HepG2 (cell line): ENCODE data around the gene DRAP1. TPM values are rescaled to one million over a fixed set of nuclear protein-coding genes. Genes with fewer than 3 reads are reported as not detected.

ENCODE experiments used
- ATF1 ChIP-seq: IDR thresholded peaks from 2 replicates; pipeline ENCODE4 v1.6.1; 2016; ENCODE audit warnings: mild to moderate bottlenecking, control low read depth
- ATF4 ChIP-seq, 2 experiments: fragments of 450-650 bp in 1 of 2; sonication (generic) in 1 of 2; formaldehyde crosslinking; IDR thresholded peaks; 2 replicates each; pipeline versions ENCODE4 v1.5.0 to v1.8.0; 2020 to 2022; ENCODE audit warnings: mild to moderate bottlenecking in 1 of 2, missing genetic modification reagents in 1 of 2
- CBFB ChIP-seq: sonication (generic); formaldehyde crosslinking; IDR thresholded peaks from 2 replicates; pipeline ENCODE4 v1.4.0; 2020; ENCODE audit warnings: missing genetic modification reagents
- CC2D1A ChIP-seq: sonication (generic); formaldehyde crosslinking; IDR thresholded peaks from 2 replicates; pipeline ENCODE4 v1.8.1; 2023; ENCODE audit warnings: mild to moderate bottlenecking, missing genetic modification reagents
- DRAP1 ChIP-seq: IDR thresholded peaks from 2 replicates; pipeline ENCODE4 v1.6.1; 2016; ENCODE audit warnings: missing genetic modification reagents, missing compliant biosample characterization
- HDAC6 ChIP-seq: fragments of 200-600 bp; sonication (generic); IDR thresholded peaks from 2 replicates; pipeline ENCODE4 v1.7.0; 2017; ENCODE audit warnings: mild to moderate bottlenecking, antibody characterized with exemption, low read length, low read depth
- HMG20B ChIP-seq: conservative IDR thresholded peaks from 2 replicates; pipeline ENCODE4 v1.6.1; 2016; ENCODE audit warnings: missing genetic modification reagents, missing compliant biosample characterization
- IRX3 ChIP-seq: sonication (generic); formaldehyde crosslinking; IDR thresholded peaks from 2 replicates; pipeline ENCODE4 v1.8.1; 2023; ENCODE audit warnings: mild to moderate bottlenecking, low read depth, missing genetic modification reagents, borderline replicate concordance
- MTA1 ChIP-seq: sonication (generic); formaldehyde crosslinking; IDR thresholded peaks from 2 replicates; pipeline ENCODE4 v1.4.0; 2020; ENCODE audit warnings: missing genetic modification reagents, mild to moderate bottlenecking, borderline replicate concordance
- RAD51 ChIP-seq: fragments of 450-650 bp; IDR thresholded peaks from 2 replicates; pipeline ENCODE4 v1.6.1; 2016; ENCODE audit warnings: borderline replicate concordance
- RBFOX2 ChIP-seq: fragments of 200-400 bp; formaldehyde crosslinking; IDR thresholded peaks from 2 replicates; pipeline ENCODE4 v1.6.1; 2017; ENCODE audit warnings: low read depth, mild to moderate bottlenecking, low read length
- SOX6 ChIP-seq, 2 experiments: fragments of 450-650 bp in 1 of 2; sonication (generic) in 1 of 2; formaldehyde crosslinking in 1 of 2; IDR thresholded peaks; 2 replicates each; pipeline versions ENCODE4 v1.4.0 to v1.6.1; 2017 to 2020; ENCODE audit warnings: antibody characterized with exemption in 1 of 2, mild to moderate bottlenecking in 1 of 2, missing genetic modification reagents in 1 of 2
- SRY ChIP-seq: sonication (generic); formaldehyde crosslinking; IDR thresholded peaks from 2 replicates; pipeline ENCODE4 v1.8.0; 2022; ENCODE audit warnings: mild to moderate bottlenecking, missing genetic modification reagents
- TFAP4 ChIP-seq: sonication (generic); IDR thresholded peaks from 2 replicates; pipeline ENCODE4 v1.6.1; 2016; ENCODE audit warnings: low read depth, borderline replicate concordance
- ZNF510 ChIP-seq: sonication (generic); formaldehyde crosslinking; IDR thresholded peaks from 2 replicates; pipeline ENCODE4 v1.4.0; 2020; ENCODE audit warnings: low read depth, mild to moderate bottlenecking, missing genetic modification reagents
- ZNF569 ChIP-seq: sonication (generic); formaldehyde crosslinking; IDR thresholded peaks from 2 replicates; pipeline ENCODE4 v1.5.0; 2020; ENCODE audit warnings: mild to moderate bottlenecking, missing genetic modification reagents, moderate library complexity, borderline replicate concordance
- ZNF776 ChIP-seq: sonication (generic); formaldehyde crosslinking; IDR thresholded peaks from 2 replicates; pipeline ENCODE4 v1.4.0; 2020; ENCODE audit warnings: mild to moderate bottlenecking, missing genetic modification reagents
- ZSCAN5A ChIP-seq: sonication (generic); formaldehyde crosslinking; IDR thresholded peaks from 2 replicates; pipeline ENCODE4 v1.8.0; 2022; ENCODE audit warnings: mild to moderate bottlenecking, missing genetic modification reagents, borderline replicate concordance
- polyA plus RNA-seq, 8 experiments: library from polyadenylated mRNA; depleted of rRNA in 3 of 8; stranded (reverse) in 7 of 8; unstranded in 1 of 8; fragments of >200 nt; fragmentation: Illumina TruSeq in 4 of 8; extraction: Trizol in 4 of 8; gene quantifications; 2 replicates each; pipeline versions ENCODE4 v1.2.1 to v1.2.3, GENCODE V29; 2011 to 2016; ENCODE audit warnings: low read depth in 4 of 8, missing spikeins in 1 of 8, mixed read lengths in 1 of 8; ENCODE audit not compliant: insufficient read depth in 1 of 8
- total RNA-seq, 5 experiments: library from RNA; depleted of rRNA; stranded (reverse); fragments of >200 nt; fragmentation: Illumina TruSeq; extraction: Trizol; gene quantifications; 2 replicates each; pipeline ENCODE4 v1.2.3, GENCODE V29; 2016; ENCODE audit warnings: low read depth in 1 of 5
- TF ChIP-seq, protein P1 (sequence below): sonication (generic); formaldehyde crosslinking; IDR thresholded peaks from 2 replicates; pipeline ENCODE4 v1.8.1; 2023; ENCODE audit warnings: missing genetic modification reagents, inconsistent platforms, borderline replicate concordance
- TF ChIP-seq, protein P2 (sequence below): sonication (generic); formaldehyde crosslinking; IDR thresholded peaks from 2 replicates; pipeline ENCODE4 v1.4.0; 2020; ENCODE audit warnings: missing genetic modification reagents, borderline replicate concordance

Gene DRAP1
- total and polyA plus RNA-seq, 2 of the 13 experiments (the other 11 are each of a cell fraction or from before 2014, with no cell fraction given), result 46.8 to 52.3 TPM

- TF ChIP-seq, protein P1, sequence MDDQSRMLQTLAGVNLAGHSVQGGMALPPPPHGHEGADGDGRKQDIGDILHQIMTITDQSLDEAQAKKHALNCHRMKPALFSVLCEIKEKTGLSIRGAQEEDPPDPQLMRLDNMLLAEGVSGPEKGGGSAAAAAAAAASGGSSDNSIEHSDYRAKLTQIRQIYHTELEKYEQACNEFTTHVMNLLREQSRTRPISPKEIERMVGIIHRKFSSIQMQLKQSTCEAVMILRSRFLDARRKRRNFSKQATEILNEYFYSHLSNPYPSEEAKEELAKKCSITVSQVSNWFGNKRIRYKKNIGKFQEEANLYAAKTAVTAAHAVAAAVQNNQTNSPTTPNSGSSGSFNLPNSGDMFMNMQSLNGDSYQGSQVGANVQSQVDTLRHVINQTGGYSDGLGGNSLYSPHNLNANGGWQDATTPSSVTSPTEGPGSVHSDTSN (CRISPR knock-in tag), result 0 out of 2 replicates have a peak, but pooled peaks have one; percentile 33
- no peak for TF ChIP-seq IRX3
- no peak for TF ChIP-seq MTA1 (CRISPR knock-in tag)
- no peak for TF ChIP-seq ZNF569
- peak in 1 of 2 experiments; percentile 26; a peak in 1 of 4 replicates for TF ChIP-seq ATF4 (CRISPR knock-in tag; IDR thresholded peaks at IDR 0.05)
- no peak for TF ChIP-seq SOX6 (IDR thresholded peaks at IDR 0.05)
- TF ChIP-seq SOX6 (CRISPR knock-in tag; IDR thresholded peaks at IDR 0.05), result peak; percentile 44; the same call in 1 of the 2 replicates
- no peak for TF ChIP-seq ZNF776 (CRISPR knock-in tag)
- TF ChIP-seq SRY, result 0 out of 2 replicates have a peak, but pooled peaks have one; percentile 38
- TF ChIP-seq CC2D1A, result no peak
- TF ChIP-seq, protein P2, sequence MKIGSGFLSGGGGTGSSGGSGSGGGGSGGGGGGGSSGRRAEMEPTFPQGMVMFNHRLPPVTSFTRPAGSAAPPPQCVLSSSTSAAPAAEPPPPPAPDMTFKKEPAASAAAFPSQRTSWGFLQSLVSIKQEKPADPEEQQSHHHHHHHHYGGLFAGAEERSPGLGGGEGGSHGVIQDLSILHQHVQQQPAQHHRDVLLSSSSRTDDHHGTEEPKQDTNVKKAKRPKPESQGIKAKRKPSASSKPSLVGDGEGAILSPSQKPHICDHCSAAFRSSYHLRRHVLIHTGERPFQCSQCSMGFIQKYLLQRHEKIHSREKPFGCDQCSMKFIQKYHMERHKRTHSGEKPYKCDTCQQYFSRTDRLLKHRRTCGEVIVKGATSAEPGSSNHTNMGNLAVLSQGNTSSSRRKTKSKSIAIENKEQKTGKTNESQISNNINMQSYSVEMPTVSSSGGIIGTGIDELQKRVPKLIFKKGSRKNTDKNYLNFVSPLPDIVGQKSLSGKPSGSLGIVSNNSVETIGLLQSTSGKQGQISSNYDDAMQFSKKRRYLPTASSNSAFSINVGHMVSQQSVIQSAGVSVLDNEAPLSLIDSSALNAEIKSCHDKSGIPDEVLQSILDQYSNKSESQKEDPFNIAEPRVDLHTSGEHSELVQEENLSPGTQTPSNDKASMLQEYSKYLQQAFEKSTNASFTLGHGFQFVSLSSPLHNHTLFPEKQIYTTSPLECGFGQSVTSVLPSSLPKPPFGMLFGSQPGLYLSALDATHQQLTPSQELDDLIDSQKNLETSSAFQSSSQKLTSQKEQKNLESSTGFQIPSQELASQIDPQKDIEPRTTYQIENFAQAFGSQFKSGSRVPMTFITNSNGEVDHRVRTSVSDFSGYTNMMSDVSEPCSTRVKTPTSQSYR (CRISPR knock-in tag), result peak; percentile 24; the same call in 1 of the 2 replicates
- peak; percentile 50; the same call in 1 of the 2 replicates for TF ChIP-seq CBFB (CRISPR knock-in tag)
- TF ChIP-seq DRAP1 (CRISPR knock-in tag), result peak; percentile 79
- TF ChIP-seq HDAC6, result no peak
- TF ChIP-seq ATF1, result peak; percentile 73
- no peak for TF ChIP-seq ZNF510 (CRISPR knock-in tag)
- no peak for TF ChIP-seq HMG20B (CRISPR knock-in tag)
- peak; percentile 83; the same call in 1 of the 2 replicates for TF ChIP-seq TFAP4
- peak; percentile 5; the same call in 1 of the 2 replicates for TF ChIP-seq ZSCAN5A
- no peak for TF ChIP-seq RAD51
- TF ChIP-seq RBFOX2, result peak; percentile 87
Measured at GRCh38 chr11:65900125-65900898, 18.9 kb upstream of the DRAP1 start, which contains the start of gene FOSL1 (continued).
